Glomerular visceral epithelial cell (primary cell): ENCODE measurements around the gene ROBO4.

Experiments used
- DNase-seq: peaks from one replicate; pipeline ENCODE4 v3.0.0-alpha.2; 2016; ENCODE audit errors: extremely low spot score

The ROBO4 gene

DNA sequence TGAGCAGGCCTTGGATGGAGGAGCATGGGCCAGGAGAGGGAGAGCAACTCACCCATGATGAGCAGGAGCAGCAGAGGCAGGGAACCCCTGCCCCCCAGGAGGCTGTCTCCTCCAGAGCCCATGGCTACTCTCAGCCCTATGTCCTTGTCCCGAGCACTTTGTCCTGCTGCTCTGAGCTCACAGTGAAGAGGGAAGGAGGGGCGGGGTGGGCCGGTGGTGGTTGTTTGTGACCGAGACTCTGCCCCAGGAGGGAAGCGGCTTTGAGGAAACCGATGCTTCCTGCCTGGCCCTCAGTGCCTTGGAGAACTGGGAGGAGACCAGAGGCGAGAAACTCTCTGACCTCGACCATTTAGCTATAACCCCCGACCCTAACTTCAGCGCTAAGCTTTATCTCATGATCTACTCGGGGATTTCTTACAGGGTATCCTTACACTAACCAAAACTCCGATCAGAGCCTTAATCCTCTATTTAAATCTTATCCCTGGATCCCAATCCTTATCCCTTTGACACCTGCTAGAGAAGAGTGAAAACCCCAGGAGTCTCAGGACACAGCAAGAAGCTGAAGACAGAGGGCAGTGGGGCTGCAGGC lies at the start of gene ROBO4:
Gene ROBO4, minus strand, starts transcription at position 192 of the 589 bp plus-strand sequence. Its CDS starts 70 bp downstream, at position 122.
- no peak for DNase-seq

- no peak for DNase-seq
Measured at GRCh38 chr11:124946735-124947141, 49.1 kb upstream of the ROBO4 start.

- DNase-seq = no peak
Measured at GRCh38 chr11:124945826-124946225, 48.2 kb upstream of the ROBO4 start.

GRCh38 chr11:124944565-124944964 lies 46.9 kb upstream of the ROBO4 start:
- no peak for DNase-seq

- DNase-seq = no peak
Measured at GRCh38 chr11:124943741-124944140, 46.1 kb upstream of the ROBO4 start.

DNA sequence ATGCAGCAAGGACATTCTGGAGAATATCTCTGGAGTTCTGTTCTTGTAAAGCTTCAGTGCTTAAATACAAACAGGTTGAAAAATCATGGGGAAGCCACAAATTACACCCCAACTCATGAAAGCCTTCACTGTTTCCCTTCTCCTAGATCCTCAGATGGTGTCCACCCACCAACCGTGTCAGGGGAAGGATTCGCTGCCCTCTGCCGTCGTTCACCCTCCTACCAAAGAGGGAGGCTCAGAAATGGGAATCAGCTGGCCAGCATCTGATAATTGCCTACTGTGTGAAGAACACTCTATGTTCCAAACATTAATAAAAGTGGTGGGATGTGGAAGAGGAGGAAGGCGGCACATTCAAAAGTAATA lies 45.6 kb upstream of the ROBO4 start:
- DNase-seq = no peak

DNA sequence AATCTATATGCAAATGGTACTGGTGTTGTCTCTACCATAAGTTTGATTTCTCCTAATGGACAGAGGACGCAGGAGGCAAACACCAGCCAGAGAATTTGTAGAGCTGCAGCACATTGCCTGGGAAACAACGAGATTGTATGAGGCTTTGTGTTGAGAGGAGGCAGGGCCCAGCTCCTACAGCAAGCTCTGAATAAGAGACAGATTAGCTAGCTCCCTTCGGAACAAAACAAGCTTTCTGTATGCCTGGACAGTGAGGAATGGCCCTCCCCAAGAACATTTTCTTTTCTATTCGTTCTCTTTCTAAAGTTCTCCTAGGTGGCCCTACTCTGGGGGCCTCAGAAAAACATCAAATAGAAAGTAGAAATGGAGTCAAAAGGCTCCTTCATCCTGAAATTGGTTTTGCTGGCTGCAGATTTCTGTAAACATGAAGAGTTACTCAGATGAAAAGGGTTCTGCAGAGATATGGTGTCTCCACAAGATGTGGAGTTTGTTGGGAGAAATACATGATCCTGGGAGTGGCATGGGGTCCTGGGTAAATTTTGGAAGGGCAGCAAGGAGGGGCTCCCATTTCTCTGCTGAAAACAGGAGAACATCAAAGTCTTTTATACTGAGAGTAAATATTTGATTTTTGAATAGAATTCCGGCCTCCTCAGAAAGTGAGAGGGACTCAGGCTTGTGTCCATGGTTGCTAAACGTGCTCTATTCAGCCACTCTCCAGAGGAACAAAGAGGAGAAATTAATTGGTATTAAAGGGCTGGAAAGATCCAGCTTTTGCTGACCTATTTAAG lies 45.0 kb upstream of the ROBO4 start:
- DNase-seq = no peak

- no peak for DNase-seq
Measured at GRCh38 chr11:124941703-124942102, 44.0 kb upstream of the ROBO4 start.

GRCh38 chr11:124938970-124939369 lies 41.3 kb upstream of the ROBO4 start:
- no peak for DNase-seq

DNA sequence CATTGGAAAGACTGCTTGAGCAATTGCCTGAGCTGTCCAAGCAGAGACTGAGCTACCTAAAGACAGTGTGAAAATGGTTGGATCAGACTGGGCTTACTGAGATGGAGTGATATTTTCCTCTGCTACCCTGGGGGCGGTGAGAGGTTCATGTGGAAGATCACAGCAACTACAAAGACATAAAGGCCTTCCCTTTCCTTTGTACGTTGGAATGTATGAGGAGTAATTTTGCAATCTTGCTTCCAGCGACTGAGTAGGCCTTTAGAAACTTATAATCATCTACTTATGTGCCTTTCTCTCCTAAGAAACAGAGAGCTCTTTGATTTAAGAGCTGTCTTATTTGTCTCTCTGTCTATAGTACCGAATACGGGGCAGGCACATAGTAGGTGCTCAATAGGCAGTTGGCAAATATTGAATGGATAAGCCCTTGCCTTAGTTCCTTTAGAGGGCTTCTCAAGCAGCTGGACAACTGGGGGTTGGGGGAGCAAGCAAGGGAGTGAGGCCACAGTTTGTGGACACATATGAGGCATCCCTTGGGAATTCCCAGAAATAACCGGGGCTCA lies 40.6 kb upstream of the ROBO4 start:
- no peak for DNase-seq

DNA sequence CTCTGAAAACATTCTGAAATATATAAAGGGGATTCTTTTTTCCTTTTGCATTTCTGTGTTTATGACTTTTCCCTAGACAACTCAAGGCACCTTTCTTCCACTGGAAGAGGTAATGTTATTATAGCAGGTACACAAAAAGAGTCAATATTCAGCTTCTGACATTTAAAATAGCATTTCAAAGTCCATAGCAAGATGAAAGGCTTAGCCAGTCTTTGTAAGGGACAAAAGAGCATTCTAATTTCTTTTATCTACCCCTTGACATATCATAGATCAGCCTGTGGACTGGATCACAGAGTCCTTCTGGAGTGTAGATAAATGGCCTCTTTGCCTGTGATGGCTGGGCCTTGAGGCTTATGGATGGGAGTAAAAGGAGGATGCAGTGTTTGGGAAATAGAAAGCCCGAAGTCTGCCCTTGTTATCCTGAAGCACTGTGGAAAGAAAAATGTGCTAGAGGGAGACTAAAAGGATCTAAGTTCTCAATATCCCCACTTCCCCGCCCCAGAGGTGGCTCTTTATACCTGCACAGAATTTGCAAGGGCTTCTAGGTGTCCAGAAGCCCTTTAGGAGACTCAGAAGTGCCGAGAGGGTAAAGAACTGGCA lies 39.8 kb upstream of the ROBO4 start:
- DNase-seq = no peak

DNA sequence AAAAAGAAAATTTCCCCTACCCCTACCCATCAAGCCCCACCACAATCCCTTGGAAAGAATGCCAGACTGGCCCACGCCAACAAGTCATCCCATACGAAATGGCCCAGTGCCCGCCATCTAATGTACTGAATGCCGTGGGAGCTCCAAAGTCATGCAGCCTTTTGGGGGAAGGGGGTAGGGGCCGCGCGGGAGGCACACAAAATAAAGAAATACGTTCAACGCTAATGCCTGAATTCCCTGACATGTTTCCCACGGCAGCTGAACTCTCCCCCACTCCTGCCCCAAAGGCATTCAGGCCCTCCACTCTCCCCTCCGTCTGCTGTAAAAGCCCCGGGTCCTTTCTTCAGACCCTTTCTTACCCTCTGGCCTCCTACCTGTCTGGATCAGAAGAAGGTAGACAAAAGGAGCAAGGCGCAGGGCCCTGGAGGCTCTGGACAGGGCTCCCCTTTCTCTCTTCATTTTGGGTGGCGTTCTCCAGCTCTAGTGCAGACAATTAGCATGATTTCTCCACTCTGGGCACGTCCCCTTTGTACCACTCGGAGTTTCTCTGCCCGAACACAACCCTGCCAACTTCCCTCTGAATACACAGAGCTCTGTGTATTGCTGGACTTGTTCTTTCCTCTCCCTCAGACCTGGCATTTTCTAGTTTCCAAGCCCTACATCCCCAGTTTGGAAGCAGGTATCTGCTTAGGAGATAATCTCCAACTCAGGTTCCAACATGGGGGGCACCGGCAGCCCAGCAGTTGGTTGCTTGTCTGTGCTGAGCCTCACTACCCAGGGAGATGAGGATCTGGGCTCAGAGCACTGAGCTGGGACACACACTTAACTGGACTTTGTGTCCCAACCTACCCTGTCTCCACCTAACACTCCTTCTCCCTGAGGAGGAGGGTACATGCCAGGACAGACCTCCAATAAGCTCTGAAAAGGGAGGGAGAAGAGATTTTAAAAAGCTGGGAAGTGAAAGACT lies 38.2 kb upstream of the ROBO4 start, which contains the start of gene HEPACAM:
Gene HEPACAM, minus strand, starts transcription at position 500 of the 967 bp plus-strand sequence. Its CDS starts 41 bp downstream, at position 459.
- no peak for DNase-seq

GRCh38 chr11:124934862-124935547 lies 37.3 kb upstream of the ROBO4 start:
- no peak for DNase-seq

DNA sequence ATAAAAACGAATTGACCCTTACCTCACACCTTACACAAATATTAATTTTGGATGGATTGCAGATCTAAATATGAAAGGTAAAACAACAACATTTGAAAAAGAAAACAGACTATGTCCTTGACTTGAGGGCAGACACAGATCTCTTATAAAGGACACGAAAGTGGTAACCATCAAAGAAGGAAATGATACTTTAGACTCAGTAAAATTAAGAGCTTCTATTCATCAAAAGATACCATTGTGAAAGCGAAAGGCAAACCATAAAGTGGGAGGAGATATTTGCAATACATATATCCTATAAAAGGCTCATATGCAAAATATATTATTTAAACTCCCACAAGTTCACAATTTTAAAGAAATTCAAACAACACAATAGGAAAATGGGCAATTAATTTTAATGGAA lies 33.1 kb upstream of the ROBO4 start:
- DNase-seq = no peak

DNA sequence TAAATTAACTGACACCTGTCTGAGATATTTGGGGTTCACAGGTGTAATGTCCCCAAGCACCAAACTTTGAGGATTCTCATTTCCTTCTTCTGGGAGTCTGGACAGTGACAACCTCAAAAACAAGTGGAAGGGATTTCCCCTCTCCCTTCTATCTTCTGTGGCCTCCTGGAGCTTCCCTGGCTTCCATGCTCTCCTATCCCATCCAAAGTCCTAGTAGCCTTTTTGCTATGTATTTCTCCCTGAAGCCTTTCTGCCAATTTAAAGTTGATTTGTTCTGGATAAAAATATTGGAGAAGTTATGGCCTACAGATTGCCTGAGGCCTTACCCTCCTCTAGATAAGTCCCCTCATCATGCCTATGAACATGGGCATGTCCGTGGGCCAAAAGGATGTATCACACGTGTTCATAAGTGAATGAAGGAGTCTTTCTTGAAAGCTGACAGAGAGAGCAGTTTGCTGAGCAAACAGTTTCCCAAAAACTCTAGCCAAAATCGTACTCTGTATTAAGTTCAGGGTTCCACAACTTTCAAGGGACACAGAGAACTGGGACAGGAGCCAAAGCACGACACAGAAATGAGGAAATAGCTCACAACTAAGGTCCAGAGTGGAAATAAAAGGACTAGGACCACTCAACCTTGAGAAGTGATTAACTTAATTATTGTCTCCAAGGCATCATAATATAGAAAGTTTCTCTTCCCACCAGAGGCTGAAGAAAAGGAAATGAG lies 31.4 kb upstream of the ROBO4 start:
- no peak for DNase-seq

GRCh38 chr11:124923296-124923695 lies 25.6 kb upstream of the ROBO4 start:
- no peak for DNase-seq

GRCh38 chr11:124922831-124923230 lies 25.2 kb upstream of the ROBO4 start:
- DNase-seq = no peak

GRCh38 chr11:124920870-124921609 lies 23.4 kb upstream of the ROBO4 start:
- DNase-seq = peak; percentile 25

GRCh38 chr11:124920356-124920755 lies 22.7 kb upstream of the ROBO4 start:
- DNase-seq = no peak

DNA sequence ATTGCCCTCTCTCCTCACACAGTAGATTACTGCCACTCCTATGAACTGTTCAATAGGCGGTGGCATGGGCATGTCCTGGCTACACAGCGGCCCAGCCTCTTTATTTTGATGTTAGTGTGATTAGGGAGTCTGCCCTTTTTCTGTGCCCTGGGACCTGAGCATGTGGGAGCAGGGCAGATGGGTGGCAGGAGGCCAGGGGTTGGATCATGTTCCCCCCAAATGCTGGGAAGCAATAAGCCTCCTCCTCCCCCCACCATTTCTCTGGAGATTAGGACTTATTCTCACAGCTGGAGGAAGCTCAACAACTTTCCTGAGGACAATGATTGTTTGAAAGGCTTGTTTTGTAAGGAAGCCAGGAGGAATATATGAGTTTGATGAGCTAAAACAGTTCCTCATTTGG lies 22.2 kb upstream of the ROBO4 start:
- no peak for DNase-seq
